NCI-H1092 (cell line): Measurements from ENCODE around the gene VPREB1.
"Not testable (repeated sequence)": the region's sequence is repeated elsewhere in the genome, so short reads cannot be mapped to it uniquely, and the experiment has no call there.

ENCODE experiments used
- DNase-seq: peaks from one replicate; lab custom pipeline; 2025; lab: John Stamatoyannopoulos, UW

The VPREB1 gene

DNA sequence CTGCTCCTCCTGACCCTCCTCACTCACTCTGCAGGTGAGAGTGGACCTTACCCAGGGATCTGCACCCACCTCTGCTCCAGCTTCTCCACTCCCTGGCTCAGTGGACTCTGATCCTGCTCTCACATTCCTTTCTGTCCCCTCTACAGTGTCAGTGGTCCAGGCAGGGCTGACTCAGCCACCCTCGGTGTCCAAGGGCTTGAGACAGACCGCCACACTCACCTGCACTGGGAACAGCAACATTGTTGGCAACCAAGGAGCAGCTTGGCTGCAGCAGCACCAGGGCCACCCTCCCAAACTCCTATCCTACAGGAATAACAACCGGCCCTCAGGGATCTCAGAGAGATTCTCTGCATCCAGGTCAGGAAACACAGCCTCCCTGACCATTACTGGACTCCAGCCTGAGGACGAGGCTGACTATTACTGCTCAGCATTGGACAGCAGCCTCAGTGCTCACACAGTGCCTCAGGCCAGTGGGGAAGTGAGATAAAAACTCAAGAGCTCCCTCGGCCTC lies 29.7 kb upstream of the VPREB1 start:
- no peak for DNase-seq

GRCh38 chr22:22215659-22216449 lies 28.7 kb upstream of the VPREB1 start:
- DNase-seq = no peak

GRCh38 chr22:22216450-22216959 lies 28.1 kb upstream of the VPREB1 start:
- no peak for DNase-seq

- DNase-seq = no peak
Measured at GRCh38 chr22:22218302-22218701, 26.3 kb upstream of the VPREB1 start.

- DNase-seq = peak; percentile 10
Measured at GRCh38 chr22:22219140-22219996, 25.2 kb upstream of the VPREB1 start.

DNA sequence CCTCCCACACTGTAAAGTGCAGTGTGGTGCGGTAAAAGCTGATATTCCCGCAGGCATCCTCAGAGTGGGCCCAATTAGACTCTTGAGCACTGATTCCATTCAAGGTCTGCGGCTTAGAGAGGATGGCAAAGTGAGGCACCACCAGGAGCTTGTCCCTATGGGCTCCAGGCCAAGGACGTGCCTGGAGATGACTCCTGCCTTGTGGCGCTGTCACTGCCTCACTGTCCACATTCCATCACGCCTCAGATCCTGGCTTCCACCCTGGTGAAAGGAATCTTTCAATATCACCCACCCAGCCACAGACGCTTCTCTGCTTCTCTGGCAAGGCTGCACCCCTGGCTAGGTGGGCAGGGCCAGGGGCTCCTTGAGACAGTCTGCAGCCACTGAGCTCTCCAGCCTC lies 23.5 kb upstream of the VPREB1 start:
- DNase-seq = not testable (repeated sequence)

DNA sequence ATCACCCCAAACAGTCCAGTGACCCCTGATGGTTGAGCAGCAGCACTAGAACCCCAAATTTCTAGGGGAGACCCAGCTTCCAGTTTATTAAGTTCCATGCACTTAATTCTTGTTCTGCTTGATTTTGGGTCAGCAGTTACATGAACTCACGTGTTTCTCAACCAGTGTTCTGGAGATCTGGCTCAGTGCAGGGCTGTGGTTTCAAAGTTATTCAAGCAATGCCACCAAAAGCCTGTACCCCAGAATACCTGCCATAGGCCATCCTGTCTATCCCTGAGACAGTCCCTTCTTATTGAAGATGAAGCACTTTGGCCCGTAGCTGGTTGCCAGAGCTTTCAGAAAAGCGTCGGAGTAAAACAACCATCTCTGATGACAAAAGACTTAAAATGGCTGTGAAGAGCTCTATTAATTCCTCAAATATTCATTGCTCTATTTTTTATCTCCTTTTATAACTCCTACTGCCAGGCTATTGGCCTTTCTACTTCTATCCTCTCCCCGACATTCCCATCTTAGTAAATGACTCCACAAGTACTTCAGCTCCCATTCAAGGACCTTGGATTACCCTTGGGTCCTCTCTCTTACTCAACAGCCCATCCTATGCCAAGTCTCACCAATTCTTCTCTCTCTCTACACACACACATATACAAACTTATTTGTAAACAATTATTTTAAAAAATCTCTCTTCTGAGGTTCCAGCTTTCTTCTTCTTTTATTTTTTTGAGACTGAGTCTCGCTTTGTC lies 18.0 kb upstream of the VPREB1 start:
- DNase-seq = no peak

DNA sequence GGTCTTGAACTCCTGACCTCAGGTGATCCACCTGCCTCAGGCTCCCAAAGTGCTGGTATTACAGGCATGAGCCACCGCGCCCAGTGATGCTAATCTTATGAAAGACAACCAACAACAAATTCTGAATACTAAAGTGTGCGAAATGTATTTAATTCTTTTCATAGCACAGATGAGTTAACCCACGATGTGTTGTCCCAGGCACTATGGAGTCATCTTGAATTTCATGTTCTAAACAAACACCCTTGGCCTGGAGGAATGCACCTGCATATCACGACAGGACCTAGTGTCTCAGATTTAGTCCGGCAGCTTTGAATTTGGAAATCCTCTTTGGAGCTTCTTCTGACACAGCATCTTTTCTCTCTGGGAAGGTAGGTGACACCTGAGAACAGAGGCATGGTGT lies 16.2 kb upstream of the VPREB1 start:
- DNase-seq = no peak

- DNase-seq = no peak
Measured at GRCh38 chr22:22228921-22229320, 15.7 kb upstream of the VPREB1 start.

- DNase-seq = no peak
Measured at GRCh38 chr22:22229683-22230420, 14.7 kb upstream of the VPREB1 start.

GRCh38 chr22:22230438-22230837 lies 14.1 kb upstream of the VPREB1 start:
- no peak for DNase-seq

GRCh38 chr22:22233081-22233480 lies 11.5 kb upstream of the VPREB1 start:
- no peak for DNase-seq

- no peak for DNase-seq
Measured at GRCh38 chr22:22235558-22235957, 9.0 kb upstream of the VPREB1 start.

DNA sequence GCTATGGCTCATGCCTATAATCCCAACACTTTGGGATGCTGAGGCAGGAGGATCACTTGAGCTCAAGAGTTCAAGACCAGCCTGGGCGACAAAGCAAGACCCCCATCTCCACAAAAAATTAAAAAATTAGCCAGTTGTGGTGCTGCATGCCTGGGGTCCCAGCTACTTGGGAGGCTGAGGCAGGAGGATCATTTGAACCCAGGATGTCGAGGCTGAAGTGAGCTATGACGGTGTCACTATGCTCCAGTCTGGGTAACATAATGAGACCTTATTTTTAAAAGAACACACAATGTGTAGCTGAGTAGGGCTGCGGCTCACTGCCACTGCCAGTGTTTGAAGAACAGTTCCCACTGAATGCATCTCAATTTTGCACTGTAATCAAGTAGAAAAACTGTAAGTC lies 7.1 kb upstream of the VPREB1 start:
- no peak for DNase-seq

DNA sequence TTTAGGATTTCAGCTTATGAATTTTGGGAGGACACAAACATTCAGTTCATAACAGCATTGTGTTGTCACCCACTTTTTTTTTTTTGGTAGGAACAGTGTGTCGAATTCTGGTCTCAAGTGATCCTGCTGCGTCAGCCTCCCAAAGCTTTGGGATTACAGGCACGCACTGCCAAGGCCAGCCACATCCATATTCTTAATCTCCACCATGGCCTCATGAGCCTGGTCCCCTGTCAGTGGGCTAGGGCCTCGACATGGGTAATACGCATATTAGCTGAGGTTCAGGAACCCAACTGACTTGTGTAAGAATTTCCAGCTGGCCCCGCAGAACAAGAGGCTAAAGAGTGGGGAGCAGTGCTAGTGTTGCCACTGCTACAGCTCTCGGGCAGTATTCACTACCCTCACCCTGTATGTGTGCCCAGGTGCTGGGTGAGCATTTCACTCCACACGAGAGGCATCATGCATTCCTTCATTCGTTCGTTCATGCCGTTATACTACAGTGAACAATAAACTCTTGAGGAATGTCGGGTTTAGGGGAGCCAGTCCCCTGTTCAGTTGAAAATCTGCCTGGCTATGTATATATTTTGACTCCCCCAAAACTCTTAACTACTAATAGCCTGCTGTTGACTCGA lies 5.2 kb upstream of the VPREB1 start:
- DNase-seq = no peak

DNA sequence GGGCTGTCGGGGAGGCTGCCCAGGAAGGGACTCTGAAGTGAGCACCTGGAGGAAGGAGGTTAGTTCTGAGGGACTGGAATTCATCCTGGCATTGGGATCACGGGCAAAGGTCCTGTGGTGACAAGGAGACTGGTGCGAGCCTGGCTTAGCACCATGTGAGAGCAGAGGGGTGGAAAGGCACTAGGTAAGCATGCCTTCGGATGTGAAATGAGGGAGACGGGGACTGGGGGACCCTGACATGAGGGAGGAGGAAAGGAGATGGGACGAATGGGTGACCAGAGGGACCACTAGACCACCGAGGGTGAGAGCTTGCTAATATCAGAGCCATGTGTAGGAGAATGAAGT lies 3.1 kb upstream of the VPREB1 start:
- DNase-seq = no peak

GRCh38 chr22:22242488-22242887 lies 2.1 kb upstream of the VPREB1 start:
- no peak for DNase-seq

- DNase-seq = no peak
Measured at GRCh38 chr22:22243033-22243680, 1.4 kb upstream of the VPREB1 start.

- DNase-seq = no peak
Measured at GRCh38 chr22:22245256-22245909, 797 bp downstream of the VPREB1 start.

GRCh38 chr22:22245935-22246525 lies 1.4 kb downstream of the VPREB1 start:
- no peak for DNase-seq
